ENCODE results near the gene ALDH1A2.
"Not testable (repeated sequence)": the region's sequence is repeated elsewhere in the genome, so short reads cannot be mapped to it uniquely, and the experiment has no call there.

ALDH1A2 gene

DNA sequence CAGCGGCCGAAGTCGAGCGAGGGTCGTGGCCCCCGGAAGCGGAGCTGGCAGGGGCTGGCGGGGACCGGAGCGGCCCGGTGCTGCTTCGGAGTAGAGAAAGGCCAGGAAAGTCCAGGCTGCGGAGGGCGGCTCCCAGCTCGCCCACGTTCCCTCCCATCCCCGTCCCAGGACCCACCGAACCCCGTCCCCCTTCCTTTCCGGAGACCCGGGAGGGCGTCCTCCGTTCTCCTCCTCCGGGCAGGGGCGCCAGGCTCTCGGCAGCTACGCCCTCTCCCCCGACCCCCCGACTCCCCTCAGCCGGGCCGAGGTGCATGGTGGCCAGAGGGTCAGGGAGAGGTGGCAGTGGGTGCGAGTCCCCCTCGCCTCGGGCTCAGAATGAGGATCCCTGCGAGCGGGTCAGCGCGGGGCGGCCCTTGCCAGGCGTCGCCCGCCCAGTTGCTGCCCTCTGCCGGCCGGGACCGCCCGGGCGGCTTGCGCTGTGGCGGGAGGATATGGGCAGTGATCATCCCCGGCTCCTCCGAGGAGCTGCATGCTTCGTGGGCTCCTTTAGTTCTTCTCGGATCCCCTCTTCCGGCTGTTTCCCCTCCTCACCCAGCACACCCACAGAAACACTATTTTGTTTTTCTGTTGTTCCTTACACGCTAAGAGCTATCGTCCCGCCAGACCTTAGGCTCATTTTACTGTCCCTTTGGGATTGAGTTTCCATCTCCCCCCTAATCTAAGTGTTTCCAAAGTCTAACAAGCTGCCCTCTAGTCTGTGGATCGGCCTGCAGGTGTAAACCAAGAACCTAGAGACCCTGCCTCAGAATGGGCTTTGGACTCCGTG, 744 bp upstream of the ALDH1A2 start:
- DNase-seq, result peak; percentile 20

DNA sequence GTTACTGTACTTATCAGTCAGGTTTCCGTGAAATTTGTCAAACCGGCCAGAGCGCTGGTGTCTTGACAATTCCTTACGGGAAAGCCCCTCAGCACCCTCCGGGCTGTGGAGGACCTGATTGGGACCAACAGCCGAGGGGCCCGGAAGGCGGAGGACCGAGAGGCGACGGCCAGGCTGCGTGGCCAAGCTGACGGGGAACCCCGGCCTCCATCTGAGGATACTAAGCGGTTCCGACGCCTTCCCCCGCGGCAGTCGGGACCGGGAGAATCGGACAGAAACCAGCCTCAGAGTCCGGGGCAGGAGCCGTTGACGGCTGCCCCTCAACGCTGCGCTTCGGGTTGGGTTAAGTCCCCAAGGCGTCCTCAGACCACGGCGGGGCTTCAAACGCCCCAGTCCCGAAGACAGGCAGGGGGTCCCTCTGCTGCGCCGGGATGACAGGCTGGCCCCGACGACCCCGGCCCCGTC, 499 bp downstream of the ALDH1A2 start:
- DNase-seq, result no peak

DNA sequence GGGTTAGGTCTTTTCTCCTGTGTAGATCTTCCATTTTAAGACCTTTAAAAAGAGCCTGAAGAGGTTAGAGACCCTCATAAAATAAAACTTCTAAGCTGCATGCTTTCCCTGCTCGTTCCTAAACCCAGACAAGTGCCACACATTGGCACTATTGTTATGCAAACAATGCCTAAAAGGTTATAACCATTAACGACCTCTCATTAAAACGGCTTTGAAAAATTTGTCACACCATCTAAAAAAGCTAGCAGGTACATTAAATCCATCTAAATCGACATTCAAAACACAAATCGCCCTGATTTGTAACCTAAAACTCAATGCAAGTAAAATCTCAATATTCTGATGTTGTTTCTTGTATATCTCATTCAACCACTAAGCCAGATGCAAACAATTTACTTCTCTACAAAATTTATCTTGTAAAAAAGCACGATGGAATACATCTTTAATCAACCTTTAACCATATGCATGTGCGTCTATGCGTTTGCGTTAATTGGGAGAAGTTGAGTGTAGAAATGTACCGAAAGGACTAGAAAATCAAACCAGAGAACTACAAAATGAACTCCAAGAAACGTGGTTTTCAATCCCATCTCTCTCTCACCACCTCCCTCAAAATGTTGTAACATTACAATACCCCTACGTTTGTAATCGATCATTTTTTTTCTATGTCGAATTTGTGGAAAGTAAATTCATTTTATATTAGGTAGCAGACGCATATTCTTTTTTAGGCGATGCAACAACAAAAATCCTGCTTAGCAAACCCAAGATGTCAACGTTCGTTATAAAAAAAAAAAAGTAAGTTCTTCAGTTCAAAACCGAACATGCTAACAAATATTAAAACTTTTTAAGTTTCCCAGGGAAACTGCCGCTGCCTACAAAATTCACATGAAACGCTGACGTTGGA, 1.2 kb downstream of the ALDH1A2 start:
- DNase-seq, result no peak

DNA sequence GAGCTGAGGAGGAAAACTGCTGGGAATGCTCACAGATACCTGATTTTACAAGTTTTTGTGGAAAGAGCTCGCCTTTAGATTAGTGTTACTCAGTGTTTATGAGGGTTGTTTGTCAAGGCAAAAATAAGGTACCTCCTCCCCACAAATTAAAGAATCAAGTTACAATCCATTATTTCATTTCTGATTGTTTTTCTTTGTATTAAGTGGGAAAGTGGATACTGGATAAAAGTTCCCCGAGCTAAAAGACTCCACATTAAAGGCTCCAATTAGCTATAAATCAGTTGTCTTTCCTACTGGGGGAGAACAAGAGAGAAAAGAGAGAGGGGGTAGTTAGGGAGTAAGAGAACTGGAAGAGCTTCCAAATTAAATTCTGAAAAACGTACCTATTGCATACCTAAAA, 1.9 kb downstream of the ALDH1A2 start:
- DNase-seq, result no peak

DNA sequence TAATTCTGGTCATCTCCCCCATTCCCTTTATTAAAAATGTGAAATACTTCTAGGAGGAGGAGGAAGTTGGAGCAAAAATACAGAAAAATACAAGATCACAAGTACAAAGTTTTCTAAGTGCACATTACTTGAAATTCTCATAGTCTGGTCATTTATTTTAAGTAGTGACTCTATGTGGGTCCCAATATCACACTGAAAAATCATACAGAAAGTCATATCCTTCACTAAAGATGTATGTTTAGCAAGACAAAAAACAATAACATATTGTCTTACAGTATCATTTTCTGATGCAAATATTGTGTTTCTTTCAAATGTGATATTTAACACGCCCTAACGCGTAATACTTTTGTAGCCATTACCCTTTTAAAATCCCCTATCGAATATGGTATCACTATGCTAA, 2.5 kb downstream of the ALDH1A2 start:
- DNase-seq, result no peak

DNA sequence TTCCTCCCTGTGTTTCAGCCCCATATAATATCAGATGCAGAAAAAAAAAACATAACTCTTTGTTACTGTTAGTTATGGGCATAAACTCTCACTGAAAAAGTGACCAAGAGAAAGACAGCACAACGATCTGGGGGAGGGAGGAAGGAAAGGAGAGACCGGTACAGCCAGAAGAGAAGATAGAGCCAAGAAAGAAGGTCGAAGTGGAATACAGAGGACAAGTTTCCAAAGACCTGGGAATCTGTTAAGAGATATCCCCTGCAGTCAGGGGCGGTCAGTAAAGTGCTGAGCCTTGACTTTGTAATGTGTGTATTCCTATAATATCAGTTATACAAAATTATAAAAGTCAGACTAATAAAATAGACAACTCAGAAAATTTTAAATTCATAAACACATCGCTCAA, 3.3 kb downstream of the ALDH1A2 start:
- no peak for DNase-seq

DNA sequence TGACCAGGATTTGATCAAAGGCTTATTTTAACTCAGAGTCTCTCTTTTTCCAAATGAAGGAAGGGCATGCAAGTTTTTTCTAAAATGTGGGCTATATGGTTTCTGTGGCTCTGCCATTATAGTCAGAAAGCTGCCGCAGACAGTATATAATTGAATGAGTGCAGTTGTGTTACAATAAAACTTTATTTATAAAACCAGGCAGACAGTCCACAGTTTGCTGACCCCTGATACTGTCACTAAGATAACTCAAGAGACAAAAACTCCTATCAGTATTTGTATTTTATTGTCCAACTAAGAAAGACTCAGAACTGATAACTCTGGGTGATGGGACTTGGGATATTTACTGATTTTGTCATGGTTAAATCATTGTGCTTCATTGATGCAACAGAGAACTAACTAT, 4.9 kb downstream of the ALDH1A2 start:
- no peak for DNase-seq

DNA sequence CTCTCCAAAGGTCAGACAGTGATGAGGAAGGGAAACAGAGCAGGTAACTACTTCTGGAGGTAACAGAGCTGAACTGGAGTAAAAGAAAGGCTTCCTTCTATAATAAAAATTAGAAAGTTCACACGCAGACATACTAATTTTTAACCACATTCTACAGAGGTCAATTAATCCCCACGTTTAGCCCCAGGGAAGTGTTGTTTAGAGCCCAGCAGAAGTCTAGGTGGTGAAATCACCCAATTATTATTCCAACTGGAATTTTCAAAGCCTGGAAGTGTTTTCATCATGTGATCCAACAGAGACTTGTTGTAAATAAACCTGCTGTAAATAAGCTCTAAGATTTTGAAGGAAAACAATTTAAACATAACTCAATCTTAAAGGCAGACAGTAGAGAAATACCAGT, 6.8 kb downstream of the ALDH1A2 start:
- DNase-seq, result no peak

DNA sequence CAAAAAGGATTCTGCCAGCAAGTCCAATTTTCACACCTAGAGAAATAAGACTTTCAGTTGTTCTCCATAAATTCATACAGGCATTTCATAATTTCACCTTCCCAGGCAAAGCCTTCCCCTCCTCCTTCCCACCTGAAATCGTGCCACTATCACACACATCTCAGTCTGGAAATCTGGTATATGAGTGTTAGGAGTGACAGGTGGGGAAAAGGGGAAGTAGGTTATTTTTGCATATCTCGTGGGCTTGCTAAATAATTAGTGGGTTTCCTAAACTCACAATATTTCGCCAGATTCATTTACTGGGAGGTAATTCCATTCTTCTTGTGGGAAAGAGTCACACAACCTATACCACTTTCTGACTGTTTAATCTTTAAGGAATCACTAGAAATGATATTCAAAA, 7.4 kb downstream of the ALDH1A2 start:
- no peak for DNase-seq

DNA sequence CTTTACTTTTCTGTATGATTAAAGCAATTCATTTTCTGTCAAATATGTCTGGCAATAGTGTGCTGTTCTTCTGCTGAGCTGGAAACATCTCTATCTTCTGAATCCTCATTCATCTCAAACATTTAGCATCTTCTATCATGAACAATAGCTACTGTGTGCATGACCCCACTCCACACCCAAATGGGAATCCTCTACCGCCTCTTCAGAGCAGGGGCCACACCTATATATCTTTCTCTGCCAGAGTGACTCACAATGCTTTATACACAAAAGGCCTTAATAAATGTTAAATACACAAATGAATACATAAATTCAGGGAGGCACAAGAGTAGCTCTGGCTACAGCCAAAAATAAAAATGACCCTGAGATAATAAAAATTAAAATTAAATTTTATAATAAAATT, 8.0 kb downstream of the ALDH1A2 start:
- DNase-seq, result no peak

DNA sequence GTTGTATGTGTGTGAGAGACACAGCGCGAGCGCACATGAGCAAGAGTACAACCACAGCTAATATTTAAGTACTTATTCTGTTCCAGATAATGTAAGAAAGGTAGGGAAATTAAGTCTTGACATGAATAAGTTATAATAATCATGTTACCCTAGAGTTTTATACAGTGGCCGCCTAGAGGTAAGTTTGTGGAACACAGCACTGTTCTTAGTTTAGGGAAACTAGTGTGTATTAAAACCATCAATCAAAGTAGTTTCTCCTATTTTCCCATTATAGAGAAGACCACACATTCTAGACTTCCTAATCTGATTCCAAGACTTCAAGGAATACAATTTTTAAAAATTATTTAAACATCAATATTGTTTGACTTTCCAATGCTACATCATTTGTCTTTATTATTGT, 9.5 kb downstream of the ALDH1A2 start:
- DNase-seq, result no peak

DNA sequence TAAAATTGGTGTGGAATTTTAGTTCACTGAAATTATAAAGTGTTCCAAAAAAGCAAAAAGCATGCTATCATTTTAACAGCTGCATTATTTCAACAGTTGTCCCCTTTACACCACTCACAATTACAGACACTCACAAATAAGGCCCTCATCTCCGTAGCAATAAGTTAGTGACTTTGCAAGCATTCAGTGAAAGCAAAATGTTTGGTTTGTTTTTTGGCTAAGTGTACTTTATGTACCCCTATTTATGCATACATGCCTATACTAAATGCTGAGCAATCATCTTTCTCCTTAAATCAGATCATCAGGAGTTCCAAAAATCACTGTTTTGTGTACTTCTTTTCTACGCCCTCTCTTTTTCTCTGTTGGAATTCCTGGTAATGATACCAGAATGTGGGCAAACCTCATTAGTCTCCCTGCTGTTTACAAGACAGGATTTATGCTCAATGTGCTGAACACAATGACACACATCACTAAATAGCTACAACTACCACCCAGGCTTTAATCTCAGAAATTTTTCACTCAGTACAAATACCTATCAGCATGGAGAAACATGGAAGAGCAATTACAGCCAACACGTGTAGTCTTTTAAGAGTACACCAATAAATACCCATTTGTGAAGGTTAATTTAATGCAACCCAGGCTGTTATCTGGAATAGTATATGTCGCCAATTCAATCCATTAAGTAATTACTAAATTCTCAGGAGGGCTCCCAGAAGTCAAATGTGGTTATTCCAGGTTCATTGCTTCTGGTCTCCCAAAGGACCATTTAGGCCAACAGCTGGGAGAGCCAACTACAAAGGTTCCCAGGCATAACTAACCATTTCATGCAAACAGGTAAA, 12.0 kb downstream of the ALDH1A2 start:
- DNase-seq, result no peak

DNA sequence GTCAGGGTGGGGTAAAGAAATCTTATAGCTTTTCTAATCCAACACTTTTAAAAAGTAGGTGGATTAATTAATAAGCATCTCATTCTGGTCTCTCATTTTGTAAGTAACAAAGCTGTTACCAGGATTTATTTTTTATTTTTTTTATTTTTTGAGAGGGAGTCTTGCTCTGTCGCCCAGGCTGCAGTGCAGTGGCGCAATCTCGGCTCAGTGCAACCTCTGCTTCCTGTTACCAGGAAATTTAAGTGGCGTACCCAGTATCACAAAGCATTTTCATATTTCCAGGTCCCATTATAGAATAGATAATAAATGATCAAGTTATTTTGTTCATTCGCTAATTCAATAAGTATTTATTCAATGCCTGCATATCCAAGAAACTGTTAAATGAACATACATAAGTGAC, 13.2 kb downstream of the ALDH1A2 start:
- DNase-seq, result no peak

DNA sequence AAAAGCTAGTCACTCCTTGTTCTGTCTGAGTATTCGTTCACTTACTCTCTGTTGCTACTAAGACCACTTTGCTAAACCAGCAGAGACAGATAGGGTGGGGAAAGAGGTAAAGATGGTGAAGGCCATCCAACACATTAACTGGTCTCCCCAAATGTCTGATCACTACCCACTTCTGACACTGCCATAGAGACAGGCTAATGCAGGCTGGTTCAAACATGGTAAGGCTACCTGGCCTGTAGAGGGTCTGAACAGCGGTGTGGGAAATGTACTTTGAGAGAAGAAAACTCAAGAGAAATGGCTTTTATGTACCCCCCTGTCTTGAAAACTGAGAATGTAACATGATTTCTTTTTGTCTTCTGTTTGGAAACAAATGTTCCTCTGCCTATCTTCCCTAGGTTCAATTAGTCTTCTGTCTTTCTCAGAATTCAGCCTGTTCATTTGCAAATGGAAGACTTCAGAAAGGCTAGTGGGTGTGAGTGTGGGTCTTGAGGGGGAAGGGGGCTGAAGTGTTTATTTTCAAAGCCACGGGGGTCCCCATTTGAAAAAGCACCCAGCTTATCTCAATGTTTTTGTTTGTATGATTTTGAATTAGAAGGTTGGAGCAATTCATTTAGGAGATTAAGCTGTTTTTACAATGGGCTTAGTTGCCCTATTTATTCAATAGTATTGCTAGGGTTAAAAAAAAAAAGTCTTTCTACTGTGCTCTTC, 15.8 kb downstream of the ALDH1A2 start:
- DNase-seq, result no peak

DNA sequence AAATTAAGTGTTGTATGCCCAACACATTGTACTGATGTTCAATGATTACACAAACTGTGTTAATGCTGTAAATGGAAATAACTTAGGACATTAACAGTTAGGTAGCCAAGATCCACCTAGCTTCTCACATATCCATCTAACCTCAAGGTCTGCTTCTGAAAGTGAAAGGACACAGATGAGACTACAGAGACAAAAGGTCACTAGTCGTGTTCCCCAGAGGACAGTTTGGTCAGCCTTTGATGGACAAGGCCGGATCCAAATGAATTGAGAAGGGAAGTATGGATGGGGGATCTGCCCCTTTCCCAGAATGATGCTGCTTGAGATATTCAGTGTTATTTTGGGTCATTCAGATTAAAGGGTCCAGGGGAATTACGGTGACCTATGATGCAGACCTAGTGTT, 17.2 kb downstream of the ALDH1A2 start:
- DNase-seq, result no peak

DNA sequence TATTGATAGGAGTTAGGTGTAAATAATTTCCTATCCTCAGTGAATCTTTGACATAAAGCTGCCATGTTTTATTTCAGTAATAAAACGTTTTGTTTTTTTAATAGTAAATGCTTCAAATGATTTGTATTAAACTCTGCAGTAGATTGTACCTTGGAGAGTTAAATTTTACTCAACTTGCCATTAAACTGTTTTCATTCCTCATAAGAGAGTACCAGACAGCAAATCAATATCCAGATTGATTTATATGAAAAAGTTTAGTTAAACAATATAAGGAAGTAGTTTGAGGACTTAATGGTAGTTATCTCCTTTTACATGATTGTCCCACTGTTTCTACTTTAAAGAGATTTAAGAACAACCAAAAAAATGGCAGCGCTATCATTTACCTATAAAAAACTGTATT, 18.4 kb downstream of the ALDH1A2 start:
- no peak for DNase-seq

DNA sequence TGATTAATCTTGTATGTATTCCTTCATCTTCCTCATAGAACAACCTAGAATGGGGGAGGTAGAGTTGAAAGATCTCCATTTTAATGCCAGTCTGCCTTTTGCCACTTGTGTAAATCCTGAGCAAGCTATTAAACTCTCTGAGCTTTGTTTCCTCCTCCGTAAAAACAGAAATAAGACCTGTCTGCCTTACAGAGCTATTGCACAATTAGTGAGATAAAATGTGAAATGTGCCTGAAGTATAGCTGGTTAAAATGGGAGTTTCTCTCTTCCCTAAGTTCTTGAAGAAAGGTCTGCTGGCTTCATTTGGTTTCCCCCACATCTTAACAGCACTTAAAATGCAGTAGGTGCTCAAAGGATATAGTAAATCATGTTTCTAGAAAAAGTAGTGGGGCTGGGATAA, 19.0 kb downstream of the ALDH1A2 start:
- no peak for DNase-seq

DNA sequence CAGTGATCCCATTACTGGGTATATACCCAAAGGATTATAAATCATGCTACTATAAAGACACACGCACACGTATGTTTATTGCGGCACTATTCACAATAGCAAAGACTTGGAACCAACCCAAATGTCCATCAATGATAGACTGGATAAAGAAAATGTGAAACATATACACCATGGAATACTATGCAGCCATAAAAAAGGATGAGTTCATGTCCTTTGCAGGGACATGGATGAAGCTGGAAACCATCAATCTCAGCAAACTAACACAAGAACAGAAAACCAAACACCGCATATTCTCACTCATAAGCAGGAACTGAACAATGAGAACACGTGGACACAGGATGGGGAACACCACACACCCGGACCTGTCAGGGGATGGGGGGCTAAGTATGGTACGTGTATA, 20.1 kb downstream of the ALDH1A2 start:
- not testable (repeated sequence) for DNase-seq

DNA sequence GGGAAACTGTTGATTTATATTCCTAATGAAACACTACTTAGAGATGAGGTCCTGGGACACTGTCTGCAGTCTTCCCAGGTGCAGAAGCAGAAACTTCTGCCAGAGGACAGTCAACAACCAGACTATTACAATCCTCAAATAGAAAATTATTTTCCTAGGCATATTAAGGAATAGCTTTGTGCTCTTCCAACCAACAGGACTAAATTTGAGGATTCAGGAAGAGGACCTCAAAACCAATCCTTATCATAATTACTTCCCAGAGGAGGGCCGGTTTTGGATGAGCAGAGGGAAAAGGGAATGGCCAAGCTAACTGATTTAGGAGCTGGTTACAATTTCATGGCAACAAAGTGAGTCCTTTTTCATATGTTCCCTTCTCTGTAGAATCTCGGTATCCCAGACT, 21.0 kb downstream of the ALDH1A2 start:
- DNase-seq, result no peak

DNA sequence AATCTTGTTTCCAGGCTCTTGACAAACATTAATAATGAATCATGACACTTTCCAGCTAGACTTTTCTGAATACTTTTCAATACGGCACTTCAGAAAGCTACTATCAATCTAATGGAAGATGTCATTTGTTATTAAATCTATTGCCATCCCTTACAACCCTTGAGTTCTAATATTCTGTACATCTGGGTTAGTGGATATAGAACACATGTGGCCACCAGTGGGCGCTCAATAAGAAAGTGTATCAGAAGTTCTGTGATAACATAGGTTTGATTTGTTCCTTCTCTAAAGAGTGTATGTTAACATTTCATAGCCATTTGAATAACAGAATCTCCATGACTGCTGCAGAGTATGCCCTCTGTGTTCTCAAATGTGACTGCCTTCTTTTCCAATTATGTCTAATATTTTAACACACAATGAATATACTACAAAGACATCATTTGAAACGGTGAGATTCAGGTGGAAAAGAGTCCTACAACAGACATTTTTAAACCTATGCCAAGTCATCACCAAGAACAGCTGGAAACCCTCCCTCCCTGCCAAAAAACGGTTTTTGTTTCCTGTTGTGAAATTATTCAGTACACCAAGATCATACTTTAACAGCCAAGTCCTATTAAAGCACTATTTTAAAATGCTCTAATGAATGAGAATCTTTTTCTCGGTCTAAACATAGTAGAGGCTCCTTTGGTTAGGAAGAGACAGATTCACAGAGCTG, 22.2 kb downstream of the ALDH1A2 start:
- no peak for DNase-seq

DNA sequence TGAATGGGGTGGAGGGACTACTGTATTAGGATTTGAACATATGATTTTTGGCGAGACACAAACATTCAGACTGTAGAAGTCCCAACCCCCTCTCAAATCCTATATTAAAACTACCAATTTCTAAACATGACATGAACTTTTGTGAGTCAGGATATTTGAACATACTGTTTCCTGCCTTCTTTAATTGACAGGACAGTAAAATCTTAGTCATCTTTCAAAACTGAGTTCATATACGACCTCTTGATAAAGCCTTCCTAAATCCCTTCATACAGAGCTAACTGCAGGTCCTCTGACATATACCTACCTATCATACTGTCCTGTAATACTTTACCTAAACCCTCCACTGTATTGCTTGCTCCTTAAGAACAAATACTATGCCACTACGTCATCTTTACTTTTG, 23.5 kb downstream of the ALDH1A2 start:
- no peak for DNase-seq

DNA sequence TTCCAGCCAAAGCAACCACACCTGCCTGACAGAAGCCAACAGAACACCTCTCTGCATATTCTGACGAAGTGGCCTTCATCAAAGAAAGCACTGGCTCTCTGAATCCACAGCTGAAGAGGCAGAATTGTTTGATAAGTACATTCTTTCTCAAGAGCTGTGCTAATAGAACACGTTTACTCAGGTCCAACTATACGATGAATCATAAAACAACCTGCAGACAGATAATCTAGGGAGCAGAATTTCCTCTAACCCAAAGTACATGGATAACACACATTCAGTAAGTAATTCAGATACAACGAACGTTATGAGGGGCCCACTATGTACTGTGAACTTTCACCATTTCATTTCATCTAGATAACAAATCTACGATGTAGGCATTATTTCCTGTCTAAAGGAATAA, 25.4 kb downstream of the ALDH1A2 start:
- DNase-seq, result no peak

Measured in NCI-H2171 (cell line).